K562 (cell line): ENCODE measurements around the gene WDR20. TPM values are rescaled to one million over a fixed set of nuclear protein-coding genes. Genes with fewer than 3 reads are reported as not detected.

Experiments used
- BRF1 ChIP-seq: IDR thresholded peaks from 3 replicates; pipeline ENCODE4 v1.6.1; 2011; ENCODE audit warnings: borderline replicate concordance, mild to moderate bottlenecking; ENCODE audit not compliant: insufficient read length; ENCODE audit errors: extremely low read depth
- CLOCK ChIP-seq: fragments of 250-450 bp; sonication (Bioruptor Pico); IDR thresholded peaks from 2 replicates; pipeline ENCODE4 v1.4.0; 2020; ENCODE audit warnings: mild to moderate bottlenecking, moderate library complexity, borderline replicate concordance
- E4F1 ChIP-seq: fragments of 250-450 bp; sonication (Bioruptor Pico); IDR thresholded peaks from 2 replicates; pipeline ENCODE4 v1.5.0; 2021; ENCODE audit warnings: mild to moderate bottlenecking, borderline replicate concordance
- THAP7 ChIP-seq: fragments of 250-450 bp; sonication (Bioruptor Pico); IDR thresholded peaks from 2 replicates; pipeline ENCODE4 v1.5.0; 2021
- ZFP1 ChIP-seq: fragments of 450-650 bp; formaldehyde crosslinking; IDR thresholded peaks from 2 replicates; pipeline ENCODE4 v1.4.0; 2020; ENCODE audit warnings: mild to moderate bottlenecking, mixed read lengths
- ZNF512 ChIP-seq: IDR thresholded peaks from 2 replicates; pipeline ENCODE4 v1.6.1; 2016; ENCODE audit warnings: missing genetic modification characterization, missing compliant biosample characterization
- polyA plus RNA-seq, 8 experiments: library from polyadenylated mRNA; depleted of rRNA in 4 of 8; stranded (reverse) in 5 of 8; unstranded in 3 of 8; fragments of >200 nt; fragmentation: Nextera tagmentation in 2 of 8; fragmentation: Illumina TruSeq in 1 of 8; extraction: Ambion mirVana in 2 of 8; extraction: Trizol in 1 of 8; gene quantifications; 2 replicates each; pipeline versions ENCODE4 v1.2.1 to v1.2.3, GENCODE V29; 2011 to 2014; ENCODE audit warnings: inconsistent platforms in 1 of 8, missing spikeins in 1 of 8
- total RNA-seq, 7 experiments: library from RNA; depleted of rRNA in 6 of 7; stranded (reverse); fragments of >200 nt in 6 of 7; fragmentation: Illumina TruSeq in 2 of 7; extraction: Trizol in 2 of 7; gene quantifications; 2 replicates each; pipeline versions ENCODE4 v1.2.1 to v1.2.3, GENCODE V29; 2011 to 2021; ENCODE audit warnings: low replicate concordance in 1 of 7

Gene WDR20
- total and polyA plus RNA-seq, 9 of the 15 experiments (the other 6 are each of a cell fraction or from before 2014, with no cell fraction given), result 7.0 to 15.3 (median 11.8) TPM

- TF ChIP-seq E4F1 (no peak), BRF1 (no peak), ZFP1 (no peak), THAP7 (CRISPR knock-in tag) (no peak), ZNF512 (no peak), CLOCK (CRISPR knock-in tag) (no peak)
Observed at GRCh38 chr14:102116361-102117180, 23.1 kb upstream of the WDR20 start (continued).
